Nephron progenitor cell (in vitro differentiated cells): Measurements from ENCODE around the gene TSC22D3.

Experiments
- DNase-seq: peaks from one replicate; pipeline ENCODE4 v3.0.0; 2021
- H3K27ac Mint-ChIP-seq: 2 replicates; pipeline ENCODE4 v1.8.0; 2021; ENCODE audit warnings: mild to moderate bottlenecking, moderate library complexity, mixed read lengths
- H3K27me3 Mint-ChIP-seq: 2 replicates; pipeline ENCODE4 v1.8.0; 2021; ENCODE audit warnings: mild to moderate bottlenecking, low read depth, mixed read lengths; ENCODE audit not compliant: poor library complexity
- H3K36me3 Mint-ChIP-seq: 2 replicates; pipeline ENCODE4 v1.8.0; 2021; ENCODE audit warnings: low read depth, mixed read lengths
- H3K4me1 Mint-ChIP-seq: 2 replicates; pipeline ENCODE4 v1.8.0; 2021; ENCODE audit warnings: mixed read lengths
- H3K4me3 Mint-ChIP-seq: 2 replicates; pipeline ENCODE4 v1.8.0; 2021; ENCODE audit warnings: mild to moderate bottlenecking, moderate library complexity, mixed read lengths
- H3K9me3 Mint-ChIP-seq: 2 replicates; pipeline ENCODE4 v1.8.0; 2021; ENCODE audit warnings: mild to moderate bottlenecking, moderate library complexity, mixed read lengths
- TF ChIP-seq, protein P1 (sequence below): fragments of 200-600 bp; sonication (generic); IDR thresholded peaks from 2 replicates; pipeline ENCODE4 v1.5.0; 2021; ENCODE audit warnings: antibody characterized with exemption

The TSC22D3 gene

GRCh38 chrX:107721966-107722707 lies 53.5 kb downstream of the TSC22D3 start:
- no peaks in the 10 kb centered on the region for H3K36me3 Mint-ChIP-seq
- peaks cover 58% of the 10 kb centered on the region for H3K9me3 Mint-ChIP-seq
- peaks cover 3% of the 10 kb centered on the region for H3K27me3 Mint-ChIP-seq
- peak overlapping the region; percentile 16 for H3K27ac Mint-ChIP-seq
- TF ChIP-seq, protein P1, sequence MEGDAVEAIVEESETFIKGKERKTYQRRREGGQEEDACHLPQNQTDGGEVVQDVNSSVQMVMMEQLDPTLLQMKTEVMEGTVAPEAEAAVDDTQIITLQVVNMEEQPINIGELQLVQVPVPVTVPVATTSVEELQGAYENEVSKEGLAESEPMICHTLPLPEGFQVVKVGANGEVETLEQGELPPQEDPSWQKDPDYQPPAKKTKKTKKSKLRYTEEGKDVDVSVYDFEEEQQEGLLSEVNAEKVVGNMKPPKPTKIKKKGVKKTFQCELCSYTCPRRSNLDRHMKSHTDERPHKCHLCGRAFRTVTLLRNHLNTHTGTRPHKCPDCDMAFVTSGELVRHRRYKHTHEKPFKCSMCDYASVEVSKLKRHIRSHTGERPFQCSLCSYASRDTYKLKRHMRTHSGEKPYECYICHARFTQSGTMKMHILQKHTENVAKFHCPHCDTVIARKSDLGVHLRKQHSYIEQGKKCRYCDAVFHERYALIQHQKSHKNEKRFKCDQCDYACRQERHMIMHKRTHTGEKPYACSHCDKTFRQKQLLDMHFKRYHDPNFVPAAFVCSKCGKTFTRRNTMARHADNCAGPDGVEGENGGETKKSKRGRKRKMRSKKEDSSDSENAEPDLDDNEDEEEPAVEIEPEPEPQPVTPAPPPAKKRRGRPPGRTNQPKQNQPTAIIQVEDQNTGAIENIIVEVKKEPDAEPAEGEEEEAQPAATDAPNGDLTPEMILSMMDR, result no peak
- no peak for DNase-seq
- no peak overlapping the region for H3K4me3 Mint-ChIP-seq
- H3K4me1 Mint-ChIP-seq, result peaks cover 86% of the 10 kb centered on the region

DNA sequence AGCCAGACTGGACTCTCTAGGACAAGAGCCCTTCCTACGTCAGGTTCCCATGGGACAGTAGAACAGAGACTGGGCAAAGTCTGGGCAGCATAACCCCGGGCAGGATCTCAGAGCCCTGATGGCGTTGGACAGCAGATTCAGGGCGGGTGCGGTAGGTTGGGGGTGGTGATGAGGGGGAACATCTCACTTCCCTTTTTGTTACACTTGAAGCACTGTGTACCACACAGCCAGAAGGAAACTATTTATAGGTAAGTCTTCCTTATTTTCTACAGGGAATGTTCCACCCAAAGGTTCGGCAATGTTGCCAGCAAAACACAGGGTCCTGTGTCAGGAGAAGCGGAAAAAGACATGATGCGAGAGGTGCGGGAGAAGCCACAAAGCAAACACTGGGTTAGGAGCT lies 54.3 kb downstream of the TSC22D3 start:
- peaks cover 55% of the 10 kb centered on the region for H3K9me3 Mint-ChIP-seq

GRCh38 chrX:107718156-107718621 lies 57.4 kb downstream of the TSC22D3 start:
- TF ChIP-seq, protein P1, result peak; percentile 76
- Mint-ChIP-seq H3K36me3 (peaks cover 17% of the 10 kb centered on the region), H3K4me1 (peaks cover 68% of the 10 kb centered on the region), H3K4me3 (peak overlapping the region; percentile 94), H3K27me3 (no peaks in the 10 kb centered on the region), H3K27ac (no peak overlapping the region), H3K9me3 (peaks cover 41% of the 10 kb centered on the region)
- DNase-seq, result peak; percentile 73

More for the DNA sequence above, 54.3 kb downstream of the TSC22D3 start:
- no peak for DNase-seq
- TF ChIP-seq, protein P1, result no peak
- no peak overlapping the region for H3K4me3 Mint-ChIP-seq
- no peak overlapping the region for H3K27ac Mint-ChIP-seq
- no peaks in the 10 kb centered on the region for H3K36me3 Mint-ChIP-seq
- H3K4me1 Mint-ChIP-seq, result peaks cover 81% of the 10 kb centered on the region
- H3K27me3 Mint-ChIP-seq, result peaks cover 3% of the 10 kb centered on the region

- Mint-ChIP-seq H3K4me1 (peaks cover 58% of the 10 kb centered on the region), H3K4me3 (peak overlapping the region; percentile 94), H3K27me3 (no peaks in the 10 kb centered on the region), H3K9me3 (peaks cover 46% of the 10 kb centered on the region), H3K36me3 (peaks cover 23% of the 10 kb centered on the region), H3K27ac (no peak overlapping the region)
- TF ChIP-seq, protein P1, result no peak
- peak; percentile 42 for DNase-seq
Observed at GRCh38 chrX:107716816-107717700, 58.5 kb downstream of the TSC22D3 start.

DNA sequence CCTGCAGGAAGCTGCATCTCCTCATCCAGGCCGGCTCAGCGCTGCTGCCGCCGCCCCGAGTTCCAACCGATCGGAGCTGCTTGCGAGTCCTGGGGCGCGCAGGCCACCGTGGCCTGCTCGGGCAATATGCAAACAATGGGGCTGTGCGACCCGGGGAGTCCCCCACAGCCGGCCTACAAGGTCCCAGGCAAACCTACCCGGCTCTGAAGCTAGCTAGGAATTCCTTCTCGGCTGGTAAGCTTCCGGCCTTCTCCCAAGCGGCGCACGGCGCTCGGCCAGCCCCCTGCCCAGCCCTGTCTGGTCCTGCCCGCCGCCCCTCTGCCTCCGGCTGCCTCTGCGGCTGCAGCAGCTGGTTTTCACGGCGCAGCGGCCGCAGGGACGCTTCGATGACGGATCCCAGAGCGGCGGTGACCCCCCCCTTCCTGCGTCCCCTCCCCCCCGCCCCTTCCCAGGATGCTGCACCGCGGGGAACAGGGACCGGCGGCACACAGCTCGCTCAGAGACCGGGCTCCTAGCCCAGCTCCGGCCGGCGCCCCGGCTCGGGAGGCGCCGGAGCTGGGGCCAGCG lies 59.4 kb downstream of the TSC22D3 start:
- peaks cover 23% of the 10 kb centered on the region for H3K36me3 Mint-ChIP-seq
- H3K27ac Mint-ChIP-seq, result peak overlapping the region; percentile 77
- peak; percentile 60 for DNase-seq
- TF ChIP-seq, protein P1, result no peak
- peaks cover 41% of the 10 kb centered on the region for H3K9me3 Mint-ChIP-seq
- no peaks in the 10 kb centered on the region for H3K27me3 Mint-ChIP-seq
- H3K4me3 Mint-ChIP-seq, result peak overlapping the region; percentile 94
- peaks cover 53% of the 10 kb centered on the region for H3K4me1 Mint-ChIP-seq
